AG09309 (cell line): ENCODE measurements around the gene NOD2.

Experiments
- DNase-seq: peaks from one replicate; pipeline ENCODE4 v3.0.0-alpha.2; 2010; ENCODE audit warnings: low read depth
- H3K4me3 ChIP-seq: 2 replicates; pipeline ENCODE4 v1.5.1; 2011; ENCODE audit warnings: mild to moderate bottlenecking, low read depth, low read length, moderate library complexity; ENCODE audit not compliant: control insufficient read depth
- TF ChIP-seq, protein P1 (sequence below): IDR thresholded peaks from 2 replicates; pipeline ENCODE4 v1.5.1; 2011; ENCODE audit warnings: mild to moderate bottlenecking, low read depth, low read length, inconsistent platforms; ENCODE audit not compliant: insufficient read depth, control insufficient read depth; ENCODE audit errors: missing control alignments

Gene NOD2

GRCh38 chr16:50677351-50677750 lies 16.1 kb upstream of the NOD2 start:
- H3K4me3 ChIP-seq, result no peak overlapping the region
- DNase-seq, result no peak
- TF ChIP-seq, protein P1, sequence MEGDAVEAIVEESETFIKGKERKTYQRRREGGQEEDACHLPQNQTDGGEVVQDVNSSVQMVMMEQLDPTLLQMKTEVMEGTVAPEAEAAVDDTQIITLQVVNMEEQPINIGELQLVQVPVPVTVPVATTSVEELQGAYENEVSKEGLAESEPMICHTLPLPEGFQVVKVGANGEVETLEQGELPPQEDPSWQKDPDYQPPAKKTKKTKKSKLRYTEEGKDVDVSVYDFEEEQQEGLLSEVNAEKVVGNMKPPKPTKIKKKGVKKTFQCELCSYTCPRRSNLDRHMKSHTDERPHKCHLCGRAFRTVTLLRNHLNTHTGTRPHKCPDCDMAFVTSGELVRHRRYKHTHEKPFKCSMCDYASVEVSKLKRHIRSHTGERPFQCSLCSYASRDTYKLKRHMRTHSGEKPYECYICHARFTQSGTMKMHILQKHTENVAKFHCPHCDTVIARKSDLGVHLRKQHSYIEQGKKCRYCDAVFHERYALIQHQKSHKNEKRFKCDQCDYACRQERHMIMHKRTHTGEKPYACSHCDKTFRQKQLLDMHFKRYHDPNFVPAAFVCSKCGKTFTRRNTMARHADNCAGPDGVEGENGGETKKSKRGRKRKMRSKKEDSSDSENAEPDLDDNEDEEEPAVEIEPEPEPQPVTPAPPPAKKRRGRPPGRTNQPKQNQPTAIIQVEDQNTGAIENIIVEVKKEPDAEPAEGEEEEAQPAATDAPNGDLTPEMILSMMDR, result peak; percentile 36

GRCh38 chr16:50678531-50678930 lies 14.9 kb upstream of the NOD2 start:
- TF ChIP-seq, protein P1, result no peak
- no peak for DNase-seq
- no peak overlapping the region for H3K4me3 ChIP-seq

GRCh38 chr16:50679266-50679665 lies 14.1 kb upstream of the NOD2 start:
- TF ChIP-seq, protein P1, result no peak
- H3K4me3 ChIP-seq, result no peak overlapping the region

GRCh38 chr16:50679676-50680555 lies 13.5 kb upstream of the NOD2 start:
- no peak for DNase-seq
- no peak overlapping the region for H3K4me3 ChIP-seq
- TF ChIP-seq, protein P1, result no peak

More at GRCh38 chr16:50679266-50679665, 14.1 kb upstream of the NOD2 start:
- no peak for DNase-seq

DNA sequence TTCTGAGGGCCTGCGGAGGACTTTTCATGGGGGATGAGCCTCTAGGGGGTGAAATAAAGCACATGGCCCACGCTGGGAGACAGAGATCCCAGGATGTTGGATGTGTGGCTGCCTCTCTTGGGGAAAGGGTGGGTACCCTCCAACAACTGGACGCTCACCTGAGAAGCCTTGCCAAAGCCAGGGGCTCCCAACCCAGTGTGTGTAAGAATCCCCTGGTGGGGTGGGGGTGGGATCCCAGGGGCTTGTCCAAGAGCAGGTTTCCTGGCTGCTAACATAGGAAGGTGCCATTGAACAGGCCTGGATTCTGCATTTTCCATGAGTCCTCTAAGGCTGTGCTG lies 12.9 kb upstream of the NOD2 start:
- H3K4me3 ChIP-seq, result no peak overlapping the region
- TF ChIP-seq, protein P1, result no peak
- DNase-seq, result no peak

DNA sequence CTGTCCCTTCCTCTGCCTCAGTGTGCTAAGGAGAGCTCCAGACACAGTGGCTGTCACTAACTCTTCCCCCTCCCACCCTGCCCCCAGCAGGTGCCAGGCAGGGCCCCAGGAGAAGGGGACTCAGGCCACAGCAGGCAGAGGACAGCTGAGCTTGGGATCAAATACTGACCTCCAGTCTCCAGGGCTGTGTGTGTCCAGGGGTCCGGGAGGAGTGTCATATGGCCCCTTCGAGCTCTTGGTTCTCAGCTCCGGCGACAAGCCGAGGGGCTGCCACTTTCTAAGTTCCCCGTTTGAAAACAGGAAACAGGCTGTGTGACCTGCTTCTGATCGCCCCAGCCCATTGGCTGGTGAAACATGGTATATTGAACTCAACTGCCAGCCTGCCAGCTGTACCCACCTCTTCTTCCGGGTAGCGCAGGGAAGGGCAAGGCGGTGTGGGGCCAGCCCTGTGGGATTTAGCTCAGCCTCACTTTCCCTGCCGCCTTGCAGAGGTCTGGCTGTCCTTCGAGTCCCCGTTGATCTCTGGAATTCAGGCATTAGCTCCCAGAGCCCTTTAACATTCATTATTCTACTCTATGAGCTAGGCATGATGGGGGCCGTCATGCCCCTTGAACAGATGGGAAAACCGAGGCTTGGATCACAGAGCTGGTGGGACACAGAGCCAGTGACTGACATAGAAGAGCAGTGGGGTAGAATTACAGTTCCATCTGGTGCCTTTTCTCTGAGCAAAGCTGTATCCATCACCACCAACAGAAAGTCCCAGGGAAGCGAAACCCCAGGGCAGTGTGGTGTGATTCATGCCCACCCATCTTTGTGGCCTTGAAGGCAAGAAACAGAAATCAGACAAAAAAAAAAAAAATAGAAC lies 12.2 kb upstream of the NOD2 start, which contains the start of gene SNX20:
SNX20 (minus strand) TSS at position 292 of the 865 bp plus-strand sequence. CDS start 3,786 bp downstream, outside the sequence.
- TF ChIP-seq, protein P1, result no peak
- no peak for DNase-seq
- no peak within 1 kb of the TSS for H3K4me3 ChIP-seq
